NCI-H2107 treated with DMSO at 0.1 percent for 48 hours (cell line): ENCODE data around the gene TARS1.
A peak's percentile ranks its signal among the peaks of the same experiment; 100 is the strongest.

ENCODE experiments used
- DNase-seq: peaks from one replicate; lab custom pipeline; 2025; ENCODE audit not compliant: unreplicated experiment; lab: John Stamatoyannopoulos, UW

TARS1 gene

DNA sequence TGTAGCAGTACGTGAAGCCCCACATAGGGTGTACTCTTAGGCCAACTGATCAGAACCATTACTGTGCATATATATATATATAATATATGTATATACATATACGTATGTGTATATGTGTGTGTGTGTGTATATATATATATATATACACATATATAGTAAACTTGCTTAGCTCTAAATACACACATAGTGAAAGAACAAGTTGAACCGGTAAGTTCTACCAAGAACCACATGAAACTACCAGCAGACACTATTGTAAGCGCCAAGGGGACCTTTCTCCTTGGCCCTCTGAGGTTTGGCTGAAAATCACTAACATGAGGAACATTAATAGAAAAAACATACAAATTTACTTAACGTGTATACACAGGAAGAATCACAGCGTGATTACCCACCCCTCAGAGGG, 1.8 kb upstream of the TARS1 start:
- DNase-seq: no peak

DNA sequence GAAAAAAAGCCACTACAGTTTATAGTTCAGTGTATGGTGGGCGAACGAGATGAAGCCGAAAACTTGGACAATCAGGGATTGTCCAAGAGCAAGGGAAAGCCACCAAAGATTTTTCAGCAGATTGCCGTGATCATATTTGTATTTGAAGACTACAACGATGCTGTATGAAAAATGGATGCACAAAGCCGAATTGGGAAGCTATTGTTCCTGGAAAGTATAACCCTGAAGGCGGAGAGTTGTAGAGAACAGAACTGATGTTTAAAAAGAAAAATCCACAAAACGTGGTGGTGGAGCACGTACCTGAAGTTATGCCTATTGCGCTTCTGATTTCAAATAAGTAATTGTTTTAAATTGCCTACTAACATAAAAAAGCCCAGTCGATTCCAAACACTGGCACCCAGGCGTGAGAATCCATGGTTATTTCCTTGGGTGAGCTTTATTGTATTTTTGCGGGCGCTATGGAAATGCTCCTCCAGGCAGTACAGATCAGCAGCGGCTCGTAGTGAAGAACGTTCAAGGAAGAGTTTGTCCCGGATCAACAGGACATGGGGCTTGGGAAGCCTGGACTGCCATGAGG, 772 bp upstream of the TARS1 start:
- DNase-seq: peak; percentile 78

DNA sequence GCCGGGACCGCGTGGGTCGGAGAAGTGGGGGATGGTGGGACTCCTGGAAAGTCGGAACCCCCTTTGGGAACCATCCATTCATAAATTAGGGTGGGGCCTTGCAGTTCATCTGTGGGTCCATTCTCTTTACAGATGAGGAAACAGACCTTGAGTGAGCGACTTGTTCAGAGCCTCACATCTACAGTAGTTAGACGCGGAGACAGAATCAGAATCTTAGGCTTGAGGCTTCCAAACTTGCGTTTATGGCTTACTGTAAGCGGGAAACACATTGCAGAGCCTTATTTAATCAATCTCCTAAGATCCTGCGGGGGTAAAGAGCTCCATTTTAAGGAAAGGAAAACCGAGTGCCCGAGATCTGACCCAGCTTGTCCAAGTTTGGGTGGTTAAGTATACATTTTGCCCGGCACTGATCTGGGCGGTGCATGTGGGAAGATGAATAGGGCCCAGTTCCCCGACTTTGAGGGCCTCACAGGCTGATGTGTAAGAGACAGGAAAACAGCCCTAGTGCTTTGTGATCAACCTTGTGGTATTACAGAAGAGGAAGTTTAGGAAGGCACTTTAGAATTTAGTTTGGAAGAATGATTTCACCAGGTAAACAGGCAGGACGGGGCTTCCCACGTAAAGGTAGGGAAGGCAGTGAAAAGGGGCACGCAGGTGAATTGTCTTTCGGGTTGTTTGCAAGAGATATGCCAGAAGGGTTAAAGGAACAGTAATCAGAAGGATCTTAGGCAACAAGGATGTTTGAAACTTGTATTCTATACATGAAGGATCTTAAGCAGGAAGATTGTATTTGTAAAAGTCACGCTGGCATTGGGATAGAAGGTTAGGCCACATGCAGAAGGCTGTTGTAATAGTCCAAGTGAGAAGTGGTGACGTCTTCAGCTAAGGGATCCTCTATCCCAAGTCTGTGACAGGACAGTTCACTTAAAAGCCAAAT, 744 bp downstream of the TARS1 start:
- peak; percentile 42 for DNase-seq

DNA sequence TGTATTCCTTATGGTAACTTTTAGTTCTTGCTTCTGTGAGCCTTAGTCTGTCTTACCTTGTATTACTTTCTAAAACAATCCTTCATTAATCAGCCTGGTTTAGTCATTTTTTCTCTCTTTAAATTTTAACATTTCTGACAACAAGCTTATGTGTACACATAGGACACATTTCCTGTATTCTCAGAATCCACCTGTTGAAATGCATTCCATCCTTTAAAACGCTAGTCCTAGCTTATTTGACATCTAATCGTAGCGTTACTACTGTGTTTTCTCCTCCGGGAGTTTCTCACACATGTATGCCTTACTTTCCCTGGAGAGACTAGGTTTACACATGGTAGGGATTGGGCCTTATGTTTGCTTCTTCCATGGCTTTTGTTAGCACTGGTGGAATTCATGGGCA, 3.8 kb downstream of the TARS1 start:
- DNase-seq: no peak

DNA sequence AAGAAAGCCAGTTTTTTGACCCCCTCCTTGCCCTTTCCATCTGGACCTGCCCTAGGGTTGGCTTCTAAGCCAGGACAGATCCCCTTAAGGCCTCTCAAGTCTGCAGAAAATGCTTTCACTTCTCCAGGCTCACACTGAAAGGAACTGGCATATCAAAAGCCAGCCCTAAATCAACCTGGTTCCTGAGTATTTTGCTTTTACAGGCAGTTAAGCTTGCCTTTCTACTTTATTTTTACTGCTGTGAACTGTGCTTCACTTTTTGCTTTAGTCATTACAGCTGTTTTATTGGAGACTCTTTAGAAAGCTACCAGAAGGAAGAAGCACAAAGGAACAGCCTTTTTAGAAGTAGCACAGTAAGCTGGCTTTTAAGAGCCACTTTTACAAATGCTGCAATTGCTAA, 5.0 kb downstream of the TARS1 start:
- DNase-seq: no peak

DNA sequence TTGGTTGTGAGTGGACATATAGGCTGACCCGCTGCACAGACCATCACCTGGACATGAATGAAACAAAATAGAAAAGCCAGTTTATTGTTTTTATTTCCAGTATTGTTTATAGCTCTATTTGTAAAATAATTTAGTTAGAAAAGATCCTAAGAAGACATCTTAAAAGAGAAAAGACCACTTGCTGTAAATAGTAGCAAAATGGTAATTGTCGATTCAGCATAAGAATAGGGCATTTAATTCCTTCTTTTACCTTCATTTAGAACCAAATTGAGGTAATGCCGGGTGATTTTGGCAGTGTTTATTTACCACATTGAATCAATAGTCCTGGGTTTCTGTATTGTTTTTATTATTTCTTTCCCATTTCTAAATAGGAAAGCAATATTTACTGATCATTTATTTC, 7.4 kb downstream of the TARS1 start:
- no peak for DNase-seq

DNA sequence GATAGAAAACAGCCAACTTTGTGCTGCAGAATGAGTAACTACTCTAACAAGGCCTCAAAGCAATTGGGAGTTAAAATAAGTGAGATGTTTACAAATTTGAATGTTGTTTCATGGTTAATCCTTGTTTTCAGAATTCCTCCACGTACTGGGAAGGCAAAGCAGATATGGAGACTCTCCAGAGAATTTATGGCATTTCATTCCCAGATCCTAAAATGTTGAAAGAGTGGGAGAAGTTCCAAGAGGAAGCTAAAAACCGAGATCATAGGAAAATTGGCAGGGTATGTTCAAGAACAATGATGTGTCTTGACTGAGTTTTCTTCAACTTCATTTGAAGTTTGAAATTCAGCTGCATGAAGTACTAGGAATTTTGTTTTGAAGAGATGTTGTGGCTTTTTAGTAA, 16.4 kb downstream of the TARS1 start:
- DNase-seq: no peak

DNA sequence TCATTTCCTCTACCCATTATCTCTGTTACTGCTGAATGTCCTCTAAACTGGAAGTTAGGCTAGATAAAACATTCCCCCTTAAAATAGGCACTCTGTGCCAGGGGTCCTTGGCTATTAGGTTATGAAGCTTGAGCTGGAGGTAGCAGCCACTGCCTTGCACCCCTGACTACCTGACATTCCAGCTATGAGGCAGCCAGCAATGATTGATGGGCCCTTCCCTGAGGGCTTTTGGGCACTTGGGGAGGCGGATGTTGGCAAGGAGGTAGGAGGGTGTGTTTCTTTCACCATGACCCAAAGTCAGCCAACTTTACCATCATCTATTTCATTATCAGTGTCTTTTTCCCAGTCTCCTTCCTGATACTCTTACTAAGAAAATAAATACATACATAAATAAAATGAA, 17.1 kb downstream of the TARS1 start:
- DNase-seq: no peak

DNA sequence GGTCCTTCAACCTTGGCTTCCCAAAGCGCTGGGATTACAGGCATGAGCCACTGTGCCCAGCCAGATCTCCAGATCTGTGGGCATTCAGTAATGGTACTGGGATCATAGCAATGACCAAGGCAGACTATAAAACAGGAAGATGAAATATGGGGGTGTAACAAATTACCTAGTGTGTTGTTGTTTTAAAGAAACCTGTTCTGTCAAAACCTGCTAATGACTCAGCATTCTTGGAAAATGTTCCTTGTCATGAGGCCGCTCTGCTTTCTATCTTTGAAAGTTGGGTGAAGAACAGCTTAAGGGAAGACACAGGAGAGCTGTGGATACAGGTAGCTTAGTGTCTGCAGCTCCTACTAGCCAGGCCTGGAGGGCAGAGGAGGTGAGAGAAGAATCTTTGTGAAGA, 19.4 kb downstream of the TARS1 start:
- DNase-seq: no peak

DNA sequence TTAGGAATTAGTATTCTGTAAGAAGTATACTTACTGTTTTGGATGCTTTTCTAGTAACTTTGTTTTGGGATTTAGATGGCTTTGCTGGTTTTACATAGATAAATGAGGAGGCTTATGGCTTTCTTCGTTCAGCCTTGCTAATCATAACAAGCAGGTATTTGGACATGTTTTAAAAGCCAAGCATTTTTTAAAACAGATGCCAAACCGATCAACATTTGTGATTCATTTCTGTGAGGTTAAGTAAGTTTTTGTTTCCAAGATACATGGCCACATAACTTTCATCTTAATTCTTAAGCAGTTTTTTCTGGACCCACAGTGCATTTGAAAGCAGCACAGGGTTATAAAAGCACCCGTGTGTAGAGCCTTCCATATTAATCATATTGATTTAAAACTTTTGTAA, 21.7 kb downstream of the TARS1 start:
- no peak for DNase-seq

DNA sequence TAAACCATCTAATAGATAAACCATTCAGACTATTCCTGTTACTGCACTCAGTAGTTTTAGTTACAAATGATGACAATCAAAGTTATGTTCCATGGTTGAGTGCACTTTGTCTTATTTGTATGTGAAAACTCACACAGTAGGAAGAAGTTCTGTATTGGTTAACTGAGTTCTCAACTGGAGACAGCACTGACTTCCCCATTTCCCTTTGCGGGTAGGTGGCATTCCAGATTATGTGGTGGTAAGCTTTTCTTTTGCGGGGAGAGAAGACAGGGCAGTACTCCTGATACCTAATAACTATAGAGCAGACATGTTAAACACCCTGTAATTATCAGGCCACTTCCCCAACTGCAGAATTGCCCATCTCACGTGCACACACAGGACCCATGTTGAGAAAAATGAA, 24.4 kb downstream of the TARS1 start:
- DNase-seq: no peak

DNA sequence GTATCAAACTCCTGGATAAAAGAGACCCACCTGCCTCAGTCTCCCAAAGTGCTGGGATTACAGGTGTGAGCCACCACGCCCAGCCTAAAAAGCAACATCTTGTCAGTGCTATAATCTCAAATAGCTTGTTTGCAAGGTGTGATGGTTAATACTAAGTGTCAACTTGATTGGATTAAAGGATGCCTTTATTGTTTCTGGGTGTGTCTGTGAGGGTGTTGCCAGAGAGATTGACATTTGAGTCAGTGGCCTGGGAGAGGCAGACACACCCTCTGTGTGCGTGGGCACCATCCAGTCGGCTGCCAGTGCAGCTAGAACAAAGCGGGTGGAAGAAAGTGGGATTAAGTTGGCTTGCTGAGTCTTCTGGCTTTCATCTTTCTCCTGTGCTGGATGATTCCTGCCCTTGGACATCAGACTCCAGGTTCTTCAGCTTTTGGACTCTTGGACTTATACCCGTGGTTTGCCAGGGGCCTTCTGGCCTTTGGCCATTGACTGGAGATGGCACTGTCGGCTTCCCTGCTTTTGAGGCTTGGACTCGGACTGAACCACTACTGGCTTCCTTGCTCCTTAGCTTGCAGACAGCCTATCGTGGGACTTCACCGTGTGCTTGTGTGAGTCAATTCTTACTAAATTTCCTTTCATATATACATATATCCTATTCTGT, 28.1 kb downstream of the TARS1 start:
- DNase-seq: no peak

DNA sequence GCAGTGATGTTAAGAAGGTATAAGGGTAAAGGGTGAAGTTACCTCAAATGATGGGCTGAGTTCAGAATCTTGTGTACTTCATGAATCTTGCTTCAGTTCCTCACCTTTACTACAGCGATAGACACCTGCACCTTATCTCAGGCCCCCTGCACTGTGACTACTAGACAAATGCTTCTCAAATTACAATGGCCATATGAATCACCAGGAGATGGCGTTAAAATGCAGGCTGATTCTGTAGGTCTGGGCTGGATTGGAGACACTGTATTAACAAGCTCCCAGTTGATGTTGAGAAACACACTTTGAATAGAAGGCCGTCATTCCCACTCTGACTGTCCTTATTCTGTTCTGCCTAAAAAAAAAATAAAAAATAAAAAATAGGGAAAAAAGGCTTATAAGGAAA, 29.8 kb downstream of the TARS1 start:
- DNase-seq: peak; percentile 81

DNA sequence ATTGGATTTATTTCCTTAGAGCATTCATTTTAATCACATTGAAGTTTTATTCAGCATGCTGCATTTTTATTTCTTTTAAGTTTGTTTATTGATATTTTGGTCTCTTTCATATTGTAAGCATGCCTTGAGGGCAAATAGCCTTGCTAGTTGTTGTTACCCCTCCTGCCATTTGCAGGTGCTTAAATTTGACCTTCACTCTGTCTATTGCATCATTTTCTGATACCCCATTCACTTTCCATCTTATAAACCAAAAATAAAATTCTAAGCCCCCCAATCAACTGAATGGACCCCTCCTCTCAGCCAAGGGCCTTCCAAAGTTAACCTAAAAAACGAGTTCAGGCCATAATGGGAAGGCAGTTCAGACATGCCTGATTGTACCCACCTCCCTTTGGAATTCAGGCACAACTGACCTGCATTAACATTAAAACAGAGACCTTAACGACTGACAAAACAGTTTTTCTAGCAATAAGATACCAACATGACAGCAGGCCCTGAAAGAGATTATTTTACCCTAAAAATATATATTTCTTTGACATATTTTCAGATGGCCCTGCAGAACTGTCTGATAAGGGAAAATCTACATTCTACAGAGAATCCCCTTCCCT, 32.1 kb downstream of the TARS1 start:
- no peak for DNase-seq

DNA sequence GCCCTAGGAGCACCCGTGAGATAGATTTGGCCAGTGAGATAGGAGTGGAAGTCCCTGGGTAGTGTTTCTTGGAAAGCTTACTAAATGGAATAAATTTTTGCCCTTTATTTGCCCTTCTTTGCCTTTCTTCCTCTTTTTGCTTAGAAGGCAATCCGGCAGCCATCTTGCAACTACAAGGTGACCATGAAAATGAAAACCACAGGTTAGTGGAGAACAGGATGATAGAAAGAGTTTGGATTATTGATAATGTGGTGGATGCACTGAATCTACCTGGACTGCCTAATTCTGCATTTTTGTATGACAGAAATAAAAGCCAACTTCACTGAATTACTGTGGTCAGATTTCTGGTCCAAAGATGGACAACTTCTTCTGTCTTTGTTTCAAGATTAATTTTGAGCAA, 33.2 kb downstream of the TARS1 start:
- DNase-seq: no peak

DNA sequence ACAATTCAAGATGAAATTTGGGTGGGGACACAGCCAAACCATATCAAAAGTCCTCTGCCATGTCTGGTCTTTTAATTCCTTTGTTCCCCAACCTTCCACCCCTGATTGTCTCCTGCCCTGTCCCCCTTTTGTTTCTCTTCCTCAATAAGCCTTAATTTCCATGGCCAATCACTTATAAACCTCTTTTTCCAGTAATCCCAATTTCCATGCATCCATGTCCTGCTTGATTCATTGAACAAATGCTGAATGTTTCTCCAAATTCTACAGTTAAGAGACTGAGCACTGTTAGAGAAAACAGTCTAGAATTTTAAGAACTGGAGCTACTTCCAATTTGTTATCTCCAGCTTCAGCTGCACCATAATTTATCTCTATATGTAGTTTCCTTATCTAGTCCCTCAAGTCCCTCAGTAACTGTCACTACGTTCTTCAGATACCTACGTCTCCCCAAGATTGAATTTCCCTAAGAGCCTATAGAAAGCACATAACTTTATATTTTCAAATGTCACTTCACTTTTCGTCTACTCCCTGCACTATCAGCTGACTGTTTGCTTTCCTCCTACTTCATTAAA, 34.2 kb downstream of the TARS1 start:
- DNase-seq: no peak

DNA sequence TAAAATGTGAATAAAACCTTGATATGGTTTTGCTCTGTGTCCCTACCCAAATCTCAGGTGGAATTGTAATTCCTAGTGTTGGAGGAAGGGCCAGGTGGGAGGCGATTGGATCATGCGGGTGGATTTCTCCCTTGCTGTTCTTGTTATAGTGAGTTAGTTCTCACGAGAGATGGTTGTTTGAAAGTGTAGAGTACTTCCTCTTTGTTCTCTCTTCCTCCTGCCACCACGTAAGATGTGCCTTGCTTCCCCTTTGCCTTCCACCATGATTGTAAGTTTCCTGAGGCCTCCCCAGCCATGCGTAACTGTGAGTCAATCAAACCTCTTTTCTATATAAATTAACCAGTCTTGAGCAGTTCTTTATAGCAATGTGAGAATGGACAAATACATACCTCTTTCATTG, 34.9 kb downstream of the TARS1 start:
- DNase-seq: no peak

DNA sequence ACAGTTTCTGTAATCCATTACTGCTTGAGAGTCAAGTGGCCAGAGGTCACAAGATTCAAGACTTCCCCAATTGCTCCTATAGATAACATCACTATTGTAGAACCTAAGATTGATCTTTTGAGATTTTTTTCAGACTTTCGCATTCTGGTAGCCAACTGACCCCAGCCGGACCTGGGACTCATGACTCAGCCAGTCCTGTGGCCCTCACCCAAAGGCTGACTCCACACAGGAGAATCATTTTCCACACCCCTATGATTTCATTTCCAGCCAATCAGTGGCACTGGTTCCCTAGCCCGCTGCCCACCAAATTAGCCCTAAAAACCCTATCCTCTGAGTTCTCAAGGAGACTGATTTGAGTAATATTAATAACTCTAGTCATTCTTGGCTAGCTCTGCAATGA, 36.2 kb downstream of the TARS1 start:
- DNase-seq: no peak

DNA sequence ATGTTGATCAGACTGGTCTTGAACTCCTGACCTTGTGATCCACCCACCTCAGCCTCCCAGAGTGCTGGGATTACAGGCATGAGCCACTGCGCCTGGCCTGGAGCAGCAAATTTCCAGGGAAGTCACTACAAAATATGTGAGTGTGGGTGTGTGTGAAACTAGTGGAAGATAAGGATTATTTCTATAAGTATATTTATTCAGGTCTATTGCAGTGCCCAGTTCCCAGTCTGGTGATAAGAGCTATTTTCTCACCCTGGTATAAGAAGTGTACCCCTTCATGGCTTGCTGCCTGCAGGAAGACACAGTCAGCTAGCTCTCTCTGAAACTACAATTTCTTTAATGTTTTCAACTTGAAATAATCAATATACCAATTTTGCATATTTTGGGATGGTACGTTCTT, 37.1 kb downstream of the TARS1 start:
- DNase-seq: no peak

DNA sequence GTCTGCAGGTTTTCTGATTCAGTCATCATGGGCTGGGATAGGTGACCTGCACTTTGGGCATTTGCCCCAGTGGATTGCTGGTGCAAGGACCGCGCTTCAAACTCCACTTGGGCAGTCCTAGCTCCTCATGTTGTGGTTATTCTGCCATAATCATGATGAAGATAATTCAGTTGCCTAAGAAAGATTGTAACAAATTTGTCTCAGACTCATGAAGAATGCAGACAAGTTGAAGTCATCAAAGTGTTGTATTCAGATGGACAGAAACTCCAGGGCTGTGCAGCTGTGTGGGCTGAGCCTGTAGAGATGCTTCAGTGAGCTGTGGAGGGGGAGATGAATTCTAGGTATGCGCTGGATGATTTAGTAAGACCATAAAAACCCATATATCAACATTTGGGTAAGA, 38.5 kb downstream of the TARS1 start:
- DNase-seq: no peak

DNA sequence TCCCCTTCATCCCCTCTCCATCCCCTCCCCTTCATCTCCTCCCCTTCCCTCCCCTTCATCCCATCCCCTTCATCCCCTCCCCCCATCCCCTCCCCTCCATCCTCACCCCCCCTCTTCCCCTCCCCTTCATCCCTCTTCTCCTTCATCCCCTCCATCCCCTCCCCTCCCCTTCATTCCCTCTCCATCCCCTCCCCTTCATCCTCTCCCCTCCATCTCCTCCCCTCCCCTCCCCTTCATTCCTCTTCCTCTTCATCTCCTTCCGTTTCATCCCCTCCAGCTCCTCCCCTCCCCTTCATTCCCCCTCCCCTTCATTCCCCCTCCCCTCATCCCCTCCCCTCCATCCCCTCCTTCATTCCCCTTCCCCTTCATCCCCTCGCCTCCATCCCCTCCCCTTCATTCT, 40.1 kb downstream of the TARS1 start:
- DNase-seq: no peak

DNA sequence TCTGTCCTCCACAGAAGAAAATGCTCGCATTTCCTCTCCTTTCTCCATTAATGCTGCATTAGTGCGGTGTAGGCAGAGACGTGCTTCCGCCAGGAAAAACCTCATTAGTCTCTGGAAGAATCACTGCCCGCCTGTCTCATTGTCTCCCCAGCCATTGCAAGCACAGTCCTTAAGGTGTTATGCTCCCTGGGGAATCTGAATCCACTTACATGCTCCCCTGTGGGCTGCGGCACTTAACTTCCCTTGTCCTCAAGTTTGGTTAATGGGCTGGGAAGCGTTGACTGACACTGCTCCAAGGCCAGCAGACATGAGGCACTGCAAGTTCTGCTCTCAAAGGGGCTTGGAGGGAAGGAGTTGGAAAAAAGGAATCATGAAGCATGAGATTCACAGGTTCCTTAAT, 41.6 kb downstream of the TARS1 start:
- DNase-seq: peak; percentile 28
